WTC11 (cell line): ENCODE measurements around the gene ERCC4. TPM values are rescaled to one million over a fixed set of nuclear protein-coding genes. Genes with fewer than 3 reads are reported as not detected.

Experiments
- ATAC-seq: fragments of 200-7000 bp; cut with Tn5 transposase; 2 replicates; pipeline ENCODE4 v1.10.0; 2021; ENCODE audit warnings: mild to moderate bottlenecking, moderate library complexity
- CTCF ChIA-PET: fragments of 300-600 bp; sonication (Branson Sonifier 250); formaldehyde crosslinking; loops from one replicate; lab custom pipeline; 2021; ENCODE audit warnings: antibody characterized with exemption; lab: Charles Lee
- POLR2A ChIA-PET: fragments of 350-600 bp; sonication (Branson Sonifier 250); formaldehyde crosslinking; loops from one replicate; lab custom pipeline; 2021; ENCODE audit warnings: antibody characterized with exemption; lab: Charles Lee
- DNase-seq: peaks from one replicate; pipeline ENCODE4 v3.0.0; 2021; ENCODE audit warnings: low spot score
- H3K27ac Mint-ChIP-seq: 2 replicates; pipeline ENCODE4 v1.8.0; 2021; ENCODE audit warnings: mixed read lengths
- H3K27me3 Mint-ChIP-seq: 2 replicates; pipeline ENCODE4 v1.8.0; 2021; ENCODE audit warnings: low read depth, mild to moderate bottlenecking, moderate library complexity, mixed read lengths
- H3K36me3 Mint-ChIP-seq: 2 replicates; pipeline ENCODE4 v1.8.0; 2021; ENCODE audit warnings: mixed read lengths
- H3K4me1 Mint-ChIP-seq: 2 replicates; pipeline ENCODE4 v1.8.0; 2022; ENCODE audit warnings: mixed read lengths
- H3K4me3 Mint-ChIP-seq: 2 replicates; pipeline ENCODE4 v1.8.0; 2021; ENCODE audit warnings: mild to moderate bottlenecking, moderate library complexity, mixed read lengths
- H3K9me3 Mint-ChIP-seq: 2 replicates; pipeline ENCODE4 v1.8.0; 2021; ENCODE audit warnings: mixed read lengths
- AFF4 ChIP-seq: sonication (generic); formaldehyde crosslinking; IDR thresholded peaks from 2 replicates; pipeline ENCODE4 v1.8.1; 2023; ENCODE audit warnings: mild to moderate bottlenecking, missing genetic modification reagents, borderline replicate concordance
- ELF4 ChIP-seq: sonication (generic); formaldehyde crosslinking; IDR thresholded peaks from 2 replicates; pipeline ENCODE4 v1.8.1; 2022; ENCODE audit warnings: low read depth, mild to moderate bottlenecking, moderate library complexity, missing genetic modification reagents
- FOXK1 ChIP-seq: sonication (generic); formaldehyde crosslinking; IDR thresholded peaks from 2 replicates; pipeline ENCODE4 v1.8.0; 2022; ENCODE audit warnings: mild to moderate bottlenecking, moderate library complexity, missing genetic modification reagents
- HMGA2 ChIP-seq: fragments of 250-450 bp; sonication (Bioruptor Pico); IDR thresholded peaks from 2 replicates; pipeline ENCODE4 v1.4.0; 2021; ENCODE audit warnings: mild to moderate bottlenecking, moderate library complexity
- JAZF1 ChIP-seq: fragments of 250-450 bp; sonication (Bioruptor Pico); IDR thresholded peaks from 2 replicates; pipeline ENCODE4 v1.9.0; 2021; ENCODE audit warnings: moderate library complexity, mild to moderate bottlenecking, inconsistent platforms
- KAT7 ChIP-seq: sonication (generic); formaldehyde crosslinking; IDR thresholded peaks from 2 replicates; pipeline ENCODE4 v1.8.1; 2023; ENCODE audit warnings: missing genetic modification reagents, mild to moderate bottlenecking, borderline replicate concordance
- NR3C1 ChIP-seq: sonication (generic); formaldehyde crosslinking; conservative IDR thresholded peaks from 2 replicates; pipeline ENCODE4 v1.8.1; 2023; ENCODE audit warnings: low read depth, mild to moderate bottlenecking, missing genetic modification reagents
- PRRX2 ChIP-seq: fragments of 250-450 bp; sonication (Bioruptor Pico); IDR thresholded peaks from 2 replicates; pipeline ENCODE4 v1.8.0; 2021; ENCODE audit warnings: mild to moderate bottlenecking
- STAT6 ChIP-seq: sonication (generic); formaldehyde crosslinking; conservative IDR thresholded peaks from 2 replicates; pipeline ENCODE4 v1.8.1; 2023; ENCODE audit warnings: mild to moderate bottlenecking, low read depth, missing genetic modification reagents, moderate library complexity
- TCF7 ChIP-seq: sonication (generic); formaldehyde crosslinking; IDR thresholded peaks from 2 replicates; pipeline ENCODE4 v1.8.0; 2022; ENCODE audit warnings: mild to moderate bottlenecking, low read depth, missing genetic modification reagents, moderate library complexity
- ZNF138 ChIP-seq: sonication (generic); formaldehyde crosslinking; conservative IDR thresholded peaks from 2 replicates; pipeline ENCODE4 v1.8.1; 2022; ENCODE audit warnings: mild to moderate bottlenecking, moderate library complexity, missing genetic modification reagents
- ZNF263 ChIP-seq: sonication (generic); formaldehyde crosslinking; IDR thresholded peaks from 2 replicates; pipeline ENCODE4 v1.8.1; 2022; ENCODE audit warnings: low read depth, mild to moderate bottlenecking, moderate library complexity, missing genetic modification reagents
- ZNF317 ChIP-seq: sonication (generic); formaldehyde crosslinking; IDR thresholded peaks from 2 replicates; pipeline ENCODE4 v1.8.1; 2023; ENCODE audit warnings: low read depth, mild to moderate bottlenecking, moderate library complexity, missing genetic modification reagents, borderline replicate concordance
- total RNA-seq: library from RNA; stranded (reverse); gene quantifications from 3 replicates; pipeline ENCODE4 v1.2.3, GENCODE V29; 2021
- TF ChIP-seq, protein P1 (sequence below): sonication (generic); formaldehyde crosslinking; IDR thresholded peaks from 2 replicates; pipeline ENCODE4 v1.8.0; 2022; ENCODE audit warnings: mild to moderate bottlenecking, missing genetic modification reagents
- TF ChIP-seq, protein P2 (sequence below): sonication (generic); formaldehyde crosslinking; IDR thresholded peaks from 2 replicates; pipeline ENCODE4 v1.8.1; 2022; ENCODE audit warnings: mild to moderate bottlenecking, missing genetic modification reagents, moderate library complexity, borderline replicate concordance
- TF ChIP-seq, protein P3 (sequence below): sonication (generic); formaldehyde crosslinking; IDR thresholded peaks from 2 replicates; pipeline ENCODE4 v1.8.1; 2023; ENCODE audit warnings: mild to moderate bottlenecking, missing genetic modification reagents

Gene ERCC4
- total RNA-seq, 1 experiment from 2014 or later = 12.1 TPM

GRCh38 chr16:13992322-13992721 lies 72.4 kb downstream of the ERCC4 start (continued):
- TF ChIP-seq, protein P1, sequence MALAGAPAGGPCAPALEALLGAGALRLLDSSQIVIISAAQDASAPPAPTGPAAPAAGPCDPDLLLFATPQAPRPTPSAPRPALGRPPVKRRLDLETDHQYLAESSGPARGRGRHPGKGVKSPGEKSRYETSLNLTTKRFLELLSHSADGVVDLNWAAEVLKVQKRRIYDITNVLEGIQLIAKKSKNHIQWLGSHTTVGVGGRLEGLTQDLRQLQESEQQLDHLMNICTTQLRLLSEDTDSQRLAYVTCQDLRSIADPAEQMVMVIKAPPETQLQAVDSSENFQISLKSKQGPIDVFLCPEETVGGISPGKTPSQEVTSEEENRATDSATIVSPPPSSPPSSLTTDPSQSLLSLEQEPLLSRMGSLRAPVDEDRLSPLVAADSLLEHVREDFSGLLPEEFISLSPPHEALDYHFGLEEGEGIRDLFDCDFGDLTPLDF (CRISPR knock-in tag) = no peak
- TF ChIP-seq TCF7 (CRISPR knock-in tag) = no peak

DNA sequence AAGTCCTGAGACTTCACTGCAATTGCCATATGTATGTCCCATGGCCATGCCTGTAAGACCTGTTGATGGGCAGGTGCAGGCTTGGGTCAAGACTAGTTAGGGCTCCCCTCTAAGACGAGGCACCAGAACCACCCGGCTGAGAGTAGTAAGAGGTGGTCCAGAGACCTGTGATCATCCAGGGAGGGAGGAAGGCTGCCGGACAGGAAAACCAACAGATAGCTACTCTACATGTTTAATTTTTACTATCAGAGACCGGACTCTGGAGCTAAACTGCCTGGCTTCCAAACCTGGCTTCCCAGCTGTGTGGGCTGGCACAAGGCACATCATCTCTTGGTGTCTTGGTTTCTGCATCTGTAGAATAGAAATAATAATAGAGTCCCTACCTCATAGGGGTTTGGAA lies 73.0 kb downstream of the ERCC4 start:
- no peak for DNase-seq
- CTCF ChIA-PET = interaction anchor here (1.0 to 2.0 kb wide), 2 partner anchors 58 to 73 kb away, joined by 4 to 5 read pairs; partner anchors contain the start of gene ERCC4

GRCh38 chr16:13994239-13995106 lies 74.5 kb downstream of the ERCC4 start:
- Mint-ChIP-seq H3K4me3 (no peak overlapping the region), H3K9me3 (no peaks in the 10 kb centered on the region), H3K27ac (no peak overlapping the region), H3K36me3 (no peaks in the 10 kb centered on the region), H3K4me1 (peaks cover 11% of the 10 kb centered on the region), H3K27me3 (no peaks in the 10 kb centered on the region)
- ChIA-PET POLR2A (no interaction called here), CTCF (interaction anchor here (2.0 kb wide), 1 partner anchor 59 kb away, joined by 5 read pairs; no protein-coding TSS in a partner anchor)
- DNase-seq (no peak), ATAC-seq (no peak)
- no peak for TF ChIP-seq PRRX2
- no peak for TF ChIP-seq ELF4 (CRISPR knock-in tag)
- TF ChIP-seq JAZF1 (CRISPR knock-in tag) = no peak
- TF ChIP-seq, protein P2, sequence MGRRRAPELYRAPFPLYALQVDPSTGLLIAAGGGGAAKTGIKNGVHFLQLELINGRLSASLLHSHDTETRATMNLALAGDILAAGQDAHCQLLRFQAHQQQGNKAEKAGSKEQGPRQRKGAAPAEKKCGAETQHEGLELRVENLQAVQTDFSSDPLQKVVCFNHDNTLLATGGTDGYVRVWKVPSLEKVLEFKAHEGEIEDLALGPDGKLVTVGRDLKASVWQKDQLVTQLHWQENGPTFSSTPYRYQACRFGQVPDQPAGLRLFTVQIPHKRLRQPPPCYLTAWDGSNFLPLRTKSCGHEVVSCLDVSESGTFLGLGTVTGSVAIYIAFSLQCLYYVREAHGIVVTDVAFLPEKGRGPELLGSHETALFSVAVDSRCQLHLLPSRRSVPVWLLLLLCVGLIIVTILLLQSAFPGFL (CRISPR knock-in tag) = no peak
- no peak for TF ChIP-seq AFF4 (CRISPR knock-in tag)
- TF ChIP-seq, protein P3, sequence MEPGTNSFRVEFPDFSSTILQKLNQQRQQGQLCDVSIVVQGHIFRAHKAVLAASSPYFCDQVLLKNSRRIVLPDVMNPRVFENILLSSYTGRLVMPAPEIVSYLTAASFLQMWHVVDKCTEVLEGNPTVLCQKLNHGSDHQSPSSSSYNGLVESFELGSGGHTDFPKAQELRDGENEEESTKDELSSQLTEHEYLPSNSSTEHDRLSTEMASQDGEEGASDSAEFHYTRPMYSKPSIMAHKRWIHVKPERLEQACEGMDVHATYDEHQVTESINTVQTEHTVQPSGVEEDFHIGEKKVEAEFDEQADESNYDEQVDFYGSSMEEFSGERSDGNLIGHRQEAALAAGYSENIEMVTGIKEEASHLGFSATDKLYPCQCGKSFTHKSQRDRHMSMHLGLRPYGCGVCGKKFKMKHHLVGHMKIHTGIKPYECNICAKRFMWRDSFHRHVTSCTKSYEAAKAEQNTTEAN (CRISPR knock-in tag) = no peak
- TF ChIP-seq KAT7 (CRISPR knock-in tag) = no peak
- no peak for TF ChIP-seq ZNF317
- TF ChIP-seq FOXK1 = no peak
- no peak for TF ChIP-seq NR3C1 (CRISPR knock-in tag)

More for the DNA sequence above, 73.0 kb downstream of the ERCC4 start:
- POLR2A ChIA-PET = no interaction called here
- TF ChIP-seq STAT6 (CRISPR knock-in tag) (no peak), ZNF263 (CRISPR knock-in tag) (no peak), ELF4 (CRISPR knock-in tag) (no peak), HMGA2 (CRISPR knock-in tag) (no peak), ZNF138 (CRISPR knock-in tag) (no peak)
- Mint-ChIP-seq H3K27me3 (no peaks in the 10 kb centered on the region), H3K4me1 (peaks cover 11% of the 10 kb centered on the region), H3K36me3 (no peaks in the 10 kb centered on the region), H3K9me3 (0 out of 2 replicates have a peak, but pooled peaks cover 3% of the 10 kb centered on the region), H3K27ac (no peak overlapping the region; the same call in 1 of the 2 replicates), H3K4me3 (no peak overlapping the region)
- no peak for ATAC-seq
